RKO (cell line): ENCODE measurements around the gene WNT5A.

Experiments used
- DNase-seq: peaks from one replicate; pipeline ENCODE4 v3.0.0-alpha.2; 2016; ENCODE audit warnings: low spot score

The WNT5A gene

GRCh38 chr3:55486857-55487380 lies at the start of gene WNT5A:
TSS of gene WNT5A (minus strand) at chr3:55487306. CDS start at chr3:55486985, 321 bp downstream.
- no peak for DNase-seq

GRCh38 chr3:55534876-55535275 lies 47.8 kb upstream of the WNT5A start:
- no peak for DNase-seq

- DNase-seq: no peak
Measured at GRCh38 chr3:55532806-55533205, 45.7 kb upstream of the WNT5A start.

- DNase-seq: no peak
Measured at GRCh38 chr3:55531321-55531720, 44.2 kb upstream of the WNT5A start.

GRCh38 chr3:55527361-55527760 lies 40.3 kb upstream of the WNT5A start:
- DNase-seq: no peak

- DNase-seq: no peak
Measured at GRCh38 chr3:55526332-55527030, 39.4 kb upstream of the WNT5A start.

GRCh38 chr3:55525436-55525835 lies 38.3 kb upstream of the WNT5A start:
- DNase-seq: no peak

- DNase-seq: no peak
Measured at GRCh38 chr3:55524565-55525244, 37.6 kb upstream of the WNT5A start.

- DNase-seq: no peak
Measured at GRCh38 chr3:55523471-55523870, 36.4 kb upstream of the WNT5A start.

- DNase-seq: no peak
Measured at GRCh38 chr3:55521738-55522421, 34.8 kb upstream of the WNT5A start.

GRCh38 chr3:55521064-55521737 lies 34.1 kb upstream of the WNT5A start:
- DNase-seq: no peak

GRCh38 chr3:55519019-55519418 lies 31.9 kb upstream of the WNT5A start:
- DNase-seq: no peak

GRCh38 chr3:55518451-55518850 lies 31.3 kb upstream of the WNT5A start:
- no peak for DNase-seq

GRCh38 chr3:55516392-55517030 lies 29.4 kb upstream of the WNT5A start:
- no peak for DNase-seq

GRCh38 chr3:55515550-55516246 lies 28.6 kb upstream of the WNT5A start:
- no peak for DNase-seq

- DNase-seq: no peak
Measured at GRCh38 chr3:55514962-55515361, 27.9 kb upstream of the WNT5A start.

GRCh38 chr3:55512571-55513343 lies 25.7 kb upstream of the WNT5A start:
- DNase-seq: no peak

- no peak for DNase-seq
Measured at GRCh38 chr3:55511895-55512570, 24.9 kb upstream of the WNT5A start.

GRCh38 chr3:55508335-55508734 lies 21.2 kb upstream of the WNT5A start:
- no peak for DNase-seq

GRCh38 chr3:55507808-55508207 lies 20.7 kb upstream of the WNT5A start:
- no peak for DNase-seq
